NCI-H1694 (cell line): ENCODE measurements around the gene LSMEM2.
"Not testable (repeated sequence)": the region's sequence is repeated elsewhere in the genome, so short reads cannot be mapped to it uniquely, and the experiment has no call there.

Source experiments
- DNase-seq: peaks from one replicate; lab custom pipeline; 2025; lab: John Stamatoyannopoulos, UW

Gene LSMEM2

DNA sequence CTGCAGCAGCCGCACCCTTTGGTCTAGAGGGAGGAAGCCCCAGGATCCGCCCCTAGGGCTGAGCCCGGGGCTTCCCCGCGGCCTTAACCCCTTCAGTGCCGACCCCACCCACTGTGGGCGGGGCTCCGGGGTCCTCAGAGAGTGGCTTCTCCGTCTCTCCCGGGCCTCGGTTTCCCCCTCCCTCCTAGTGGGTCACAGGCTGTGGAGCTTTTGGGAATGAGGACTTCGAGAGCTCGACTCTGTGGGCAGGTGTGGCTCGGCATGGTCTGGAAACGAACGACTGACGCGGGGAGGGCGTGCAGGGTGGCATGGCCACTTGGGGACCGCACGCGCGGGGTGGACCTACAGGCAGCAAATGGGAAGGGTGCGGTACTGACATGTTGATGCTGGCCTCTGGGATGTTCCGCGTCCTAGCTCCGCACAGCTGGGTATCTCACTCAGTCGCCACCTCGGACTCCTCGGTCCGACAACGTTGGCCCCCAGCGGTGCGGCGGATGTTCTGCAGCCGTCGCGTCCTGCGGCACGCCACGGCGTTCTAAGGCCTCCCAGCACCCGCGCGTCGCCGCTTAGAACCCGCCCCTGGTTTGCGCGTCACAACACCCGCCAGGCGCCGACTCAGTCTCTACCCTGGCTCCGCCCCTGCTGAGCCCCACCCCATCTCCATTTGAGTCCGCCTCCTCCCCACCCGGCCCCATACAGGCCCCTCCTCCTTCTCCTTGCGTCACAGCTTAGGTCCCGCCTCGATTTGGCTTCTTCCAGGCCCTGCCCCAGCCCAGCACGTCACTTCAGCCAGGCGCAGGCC lies 20.1 kb downstream of the LSMEM2 start, which contains the start of the genes HYAL3 and NAA80:
HYAL3 (minus strand) TSS at position 570 of the 802 bp plus-strand sequence. CDS start 3,803 bp downstream, outside the sequence.
NAA80 (minus strand) TSS at position 570 of the 802 bp plus-strand sequence. CDS start 1,942 bp downstream, outside the sequence.
- DNase-seq = peak; percentile 86

DNA sequence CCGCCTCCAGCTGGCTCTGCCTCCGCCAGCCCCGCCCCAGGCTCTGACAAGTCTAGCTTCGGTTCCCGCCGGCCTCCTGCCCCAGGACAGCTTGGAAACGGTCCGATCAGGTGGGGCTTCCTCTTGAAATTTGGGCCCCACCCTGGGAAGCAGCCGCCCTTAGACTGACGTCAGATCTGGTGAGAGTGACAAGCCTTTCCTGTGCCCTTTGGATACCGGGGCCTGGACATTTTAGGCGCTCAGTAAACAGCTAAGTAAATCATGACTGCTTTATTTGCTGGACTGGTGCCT lies 20.7 kb downstream of the LSMEM2 start:
- DNase-seq = no peak

DNA sequence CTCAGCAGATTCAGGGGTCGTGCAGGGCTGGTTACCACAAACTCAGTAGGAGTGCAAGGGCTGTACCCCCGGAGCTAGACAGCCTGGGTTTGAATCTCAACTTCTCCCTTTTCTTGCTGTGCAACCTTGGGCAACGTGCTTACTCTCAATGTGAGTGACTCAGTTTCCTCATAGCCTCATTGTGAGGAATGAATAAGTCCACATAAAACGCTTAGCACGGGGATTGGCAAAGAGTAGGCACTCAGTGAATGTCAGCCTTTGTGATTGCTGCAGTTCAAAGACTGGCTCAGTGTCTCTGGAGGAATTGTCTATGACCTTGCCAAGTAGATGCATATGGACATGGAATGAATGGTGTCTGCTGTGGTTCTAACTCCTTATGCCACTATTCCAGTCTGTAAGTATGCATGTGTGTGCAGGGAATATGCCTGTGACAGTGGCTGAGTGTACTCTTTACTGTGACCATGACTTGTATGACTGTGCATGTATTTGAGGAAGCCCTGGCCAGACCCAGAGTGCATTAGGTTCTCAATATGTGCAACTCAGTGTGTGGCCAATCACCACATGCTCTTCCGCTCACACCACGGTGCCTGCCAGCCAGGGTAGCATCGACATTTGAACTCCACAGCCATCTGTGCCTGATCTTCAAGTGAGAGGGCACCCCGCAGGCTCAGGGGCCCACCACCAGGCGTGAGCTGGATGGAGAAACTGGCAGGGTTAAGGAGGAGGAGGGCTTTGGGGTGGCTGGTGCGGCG lies 21.2 kb downstream of the LSMEM2 start:
- DNase-seq = no peak

DNA sequence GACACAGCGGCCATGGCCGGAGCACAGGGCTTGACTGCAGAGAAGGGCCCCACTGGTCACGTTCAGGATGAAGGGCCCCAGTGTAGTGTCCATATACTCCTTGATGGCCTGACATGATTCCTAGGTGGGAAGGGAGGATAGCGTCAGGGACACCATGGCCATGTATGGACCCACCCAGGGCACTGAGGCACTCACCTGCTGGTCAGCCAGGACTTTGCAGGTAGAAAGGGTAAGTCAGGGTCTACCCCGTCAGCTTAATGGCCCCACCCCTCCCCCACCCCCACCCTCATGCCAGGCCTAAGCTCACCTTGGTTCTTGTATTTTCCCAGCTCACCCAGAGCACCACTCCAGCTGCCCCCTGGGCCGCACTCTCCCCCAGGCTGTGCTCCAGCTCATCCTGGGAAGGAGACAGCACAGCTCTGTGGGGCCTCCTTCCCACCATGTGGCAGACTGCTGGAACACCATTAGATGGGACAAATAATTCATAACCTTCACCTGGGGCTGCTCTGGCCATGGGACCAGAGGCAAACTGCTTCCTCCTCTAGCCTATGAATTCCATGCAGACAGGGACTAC lies 21.9 kb downstream of the LSMEM2 start:
- DNase-seq = no peak

DNA sequence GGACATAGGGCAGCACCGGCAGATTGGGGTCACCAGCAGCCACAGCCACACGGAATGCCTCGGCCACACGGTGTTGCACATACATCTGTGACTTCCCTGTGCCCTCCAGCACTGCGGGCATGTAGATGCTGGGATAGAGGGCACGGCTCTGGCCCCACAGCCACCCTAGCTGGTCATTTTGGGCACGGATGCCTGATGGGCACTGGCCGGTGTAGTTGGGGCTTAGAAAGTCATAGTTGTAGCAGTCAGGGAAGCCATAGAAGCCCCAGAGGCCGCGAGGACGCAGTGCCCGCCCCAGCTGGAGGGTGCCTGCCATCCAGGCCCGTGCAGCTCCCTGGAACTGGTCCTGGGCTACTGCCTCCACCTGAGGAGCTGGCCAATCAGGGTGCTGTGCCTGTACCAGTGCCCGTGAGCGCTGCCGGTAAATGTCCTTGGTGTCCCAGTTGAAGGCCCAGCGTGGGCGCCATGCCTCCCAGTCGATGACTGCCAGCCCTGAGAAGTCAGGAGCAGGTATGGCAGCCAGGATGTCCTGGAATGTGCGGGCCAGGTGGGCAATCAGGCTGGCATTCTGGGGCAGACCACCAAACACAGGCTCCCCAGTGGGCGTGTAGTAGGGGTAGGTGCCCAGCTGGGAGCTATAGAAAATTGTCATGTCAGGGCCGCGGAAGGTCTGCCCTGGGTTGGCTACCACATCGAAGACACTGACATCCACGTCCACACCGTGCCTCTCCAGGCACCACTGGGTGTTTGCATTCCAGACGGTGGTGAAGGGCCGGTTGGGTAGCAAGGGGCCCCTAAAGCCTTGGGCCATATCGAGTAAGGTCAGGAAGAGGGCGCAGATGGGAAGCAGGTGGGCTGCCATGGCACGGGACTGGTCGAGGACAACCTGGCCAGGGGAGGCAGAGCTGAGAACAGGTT lies 23.5 kb downstream of the LSMEM2 start:
- no peak for DNase-seq

DNA sequence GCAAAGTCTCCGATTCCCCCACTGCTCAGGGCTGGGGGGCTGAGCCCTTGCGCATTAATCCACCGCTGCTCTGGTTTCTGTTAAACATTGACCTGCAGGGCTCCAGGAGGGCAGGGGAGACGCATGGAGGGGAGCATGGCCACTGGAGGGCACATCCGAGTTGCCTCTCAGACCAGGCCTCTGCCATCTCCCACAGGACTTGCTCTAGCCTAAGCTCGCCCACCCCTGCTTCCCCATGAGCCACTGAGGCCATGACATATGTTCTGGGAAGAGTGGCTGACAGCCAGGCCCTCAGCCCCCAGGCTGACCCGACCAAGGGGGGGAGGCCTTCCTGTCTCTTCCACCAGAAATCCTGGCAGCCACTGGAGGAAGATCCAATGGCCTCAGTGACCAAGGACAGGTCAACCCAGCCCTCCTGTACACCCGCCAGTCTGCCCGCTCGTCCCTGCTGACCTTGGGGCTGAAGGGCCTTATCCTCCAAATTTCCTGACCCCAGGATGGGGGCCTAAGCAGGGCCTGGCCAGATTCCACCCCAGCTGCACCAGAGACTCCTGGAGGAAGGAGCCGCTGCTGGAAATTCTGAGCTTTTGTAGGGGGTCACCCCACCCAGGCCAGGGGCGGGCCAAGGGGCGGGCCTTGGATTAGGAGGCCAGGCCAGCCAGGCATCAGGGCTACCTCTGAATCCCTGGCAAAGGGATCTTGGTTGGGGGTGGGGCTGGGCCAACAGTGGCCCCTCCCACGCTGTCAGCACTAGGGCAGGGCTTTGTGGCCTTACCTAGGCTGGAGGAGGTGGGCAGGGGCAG lies 24.3 kb downstream of the LSMEM2 start, which contains the start of gene HYAL1:
HYAL1 (minus strand) TSS at position 562 of the 803 bp plus-strand sequence. CDS start 618 bp downstream, outside the sequence.
- no peak for DNase-seq

DNA sequence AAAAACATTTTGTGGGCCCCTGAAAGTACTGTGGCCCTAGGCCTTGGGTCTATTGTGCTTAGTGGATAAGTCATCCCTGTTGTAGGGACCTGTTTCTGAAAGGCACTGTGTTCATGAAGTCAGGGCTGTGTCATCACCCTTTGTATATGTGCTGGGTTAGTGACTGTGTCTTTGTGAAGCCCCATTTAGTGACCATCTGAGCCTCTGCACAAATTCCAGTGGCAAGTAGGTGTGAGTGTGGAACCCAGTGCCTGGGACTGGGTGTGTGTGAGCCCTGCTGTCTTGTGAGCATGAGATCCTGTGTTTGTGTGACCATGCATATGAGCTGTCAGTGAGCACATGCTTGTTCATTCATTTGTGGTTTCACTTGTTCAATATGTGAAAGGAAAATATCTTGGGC lies 25.7 kb downstream of the LSMEM2 start:
- DNase-seq = no peak

DNA sequence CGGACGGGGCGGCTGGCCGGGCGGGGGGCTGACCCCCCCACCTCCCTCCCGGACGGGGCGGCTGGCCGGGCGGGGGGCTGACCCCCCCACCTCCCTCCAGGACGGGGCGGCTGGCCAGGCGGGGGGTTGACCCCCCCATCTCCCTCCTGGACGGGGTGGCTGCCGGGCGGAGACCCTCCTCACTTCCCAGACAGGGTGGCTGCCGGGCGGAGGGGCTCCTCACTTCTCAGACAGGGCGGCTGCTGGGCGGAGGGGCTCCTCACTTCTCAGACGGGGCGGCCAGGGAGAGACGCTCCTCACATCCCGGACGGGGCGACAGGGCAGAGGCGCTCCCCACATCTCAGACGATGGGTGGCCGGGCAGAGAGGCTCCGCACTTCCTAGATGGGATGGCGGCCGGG lies 33.2 kb downstream of the LSMEM2 start:
- not testable (repeated sequence) for DNase-seq

DNA sequence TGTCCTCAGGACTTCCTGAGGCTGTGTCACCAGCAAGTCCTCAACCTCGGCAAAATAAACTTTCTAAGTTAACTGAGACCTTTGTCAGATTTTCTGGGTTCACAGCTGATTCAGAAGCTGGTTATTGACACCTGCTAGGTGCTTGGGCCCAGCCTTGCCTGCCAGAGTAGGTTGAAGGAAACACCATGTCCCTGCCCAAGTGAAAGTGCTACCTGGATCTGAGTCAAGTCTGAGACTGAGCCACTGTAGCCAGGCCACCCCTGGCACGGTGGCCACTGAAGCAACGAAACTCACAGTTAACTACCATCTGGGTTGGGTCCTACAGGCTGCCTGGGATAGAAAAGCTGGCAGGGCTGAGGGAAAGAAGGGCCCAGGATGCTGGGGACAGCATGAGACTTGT lies 35.5 kb downstream of the LSMEM2 start:
- no peak for DNase-seq

DNA sequence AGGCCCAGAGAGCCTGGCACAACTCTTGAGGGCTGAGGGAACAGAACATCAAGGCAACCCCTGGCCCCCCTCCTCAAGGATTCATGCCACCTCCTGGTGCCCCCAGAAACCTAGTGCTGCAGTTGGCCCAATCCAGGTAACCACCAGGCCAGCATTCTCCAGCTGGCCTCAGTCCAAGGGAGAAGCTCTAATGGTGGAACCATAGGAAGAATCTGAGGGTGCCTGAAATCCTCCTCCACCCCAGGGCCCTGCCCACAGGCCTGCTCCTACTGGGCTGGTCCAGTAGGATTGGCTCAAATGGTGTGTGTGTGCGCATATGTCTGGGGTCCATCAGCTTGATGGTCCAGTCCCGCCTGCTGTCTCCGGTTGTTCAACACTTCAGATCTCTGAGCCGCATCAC lies 35.9 kb downstream of the LSMEM2 start:
- no peak for DNase-seq

DNA sequence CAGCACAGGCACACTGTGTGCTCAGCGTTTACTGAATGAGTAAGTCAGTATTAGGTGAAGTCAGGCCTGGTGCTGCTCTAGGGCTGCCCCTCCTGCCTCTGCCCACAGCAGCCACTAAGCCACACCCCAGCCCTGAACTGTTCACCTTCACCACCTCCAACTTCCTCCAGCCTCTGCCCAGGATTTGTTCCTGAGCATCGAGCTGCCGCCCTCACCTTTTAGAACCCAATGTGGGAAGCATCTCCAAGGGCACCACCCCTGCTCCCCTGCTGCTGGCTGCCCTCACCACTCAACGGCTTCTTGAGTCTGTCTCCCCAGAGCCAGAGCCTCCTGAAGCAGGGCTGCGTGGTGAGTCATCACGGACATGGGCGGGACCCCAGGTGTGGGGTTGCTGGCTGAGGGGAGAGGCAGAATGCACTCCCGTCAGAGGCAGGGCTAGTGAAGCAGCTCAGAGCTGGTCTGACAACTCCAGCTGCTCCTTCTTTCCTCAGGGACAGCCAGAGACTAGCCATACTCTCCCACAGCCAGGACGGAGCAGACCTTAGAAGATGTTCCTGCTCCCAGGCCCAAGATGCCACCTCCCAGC lies 37.9 kb downstream of the LSMEM2 start:
- DNase-seq = no peak

DNA sequence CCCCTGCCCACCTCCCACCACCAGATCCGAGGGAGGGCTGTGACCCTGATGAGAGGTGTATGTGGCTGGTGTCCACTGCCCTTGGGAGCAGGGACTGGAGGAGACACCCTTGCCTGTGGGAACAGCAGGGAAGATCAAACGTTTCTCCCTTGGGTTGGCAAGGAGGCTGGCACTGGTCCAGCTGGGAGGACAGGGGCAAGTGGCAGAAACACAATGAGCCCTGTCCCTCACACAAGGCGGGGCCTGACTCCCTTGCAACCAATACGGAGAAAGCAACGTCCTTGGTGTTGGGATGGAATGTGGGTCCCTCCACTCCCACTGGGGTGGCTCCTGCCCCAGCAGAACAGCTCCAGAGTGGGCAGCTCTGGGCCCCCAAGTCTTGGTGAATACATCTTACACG lies 38.4 kb downstream of the LSMEM2 start:
- no peak for DNase-seq

DNA sequence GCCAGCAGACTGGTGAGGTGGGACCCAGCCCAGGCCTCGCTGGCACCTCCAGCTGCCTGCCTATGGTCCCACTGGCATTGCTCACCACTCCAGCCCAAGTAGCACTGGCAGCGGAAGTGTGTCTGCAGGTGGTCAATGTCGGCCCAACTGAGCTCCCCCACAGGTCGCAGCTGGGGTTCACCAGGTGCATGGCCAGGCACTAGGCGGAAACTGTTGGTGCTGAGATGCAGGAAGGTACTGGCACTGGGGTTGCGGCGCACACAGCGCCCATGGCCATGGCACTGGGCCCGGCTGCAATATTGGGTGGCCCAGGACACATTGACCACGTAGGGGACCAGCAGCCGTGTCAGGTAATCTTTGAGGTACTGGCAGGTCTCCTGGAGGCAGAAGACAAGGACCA lies 39.3 kb downstream of the LSMEM2 start:
- DNase-seq = no peak

DNA sequence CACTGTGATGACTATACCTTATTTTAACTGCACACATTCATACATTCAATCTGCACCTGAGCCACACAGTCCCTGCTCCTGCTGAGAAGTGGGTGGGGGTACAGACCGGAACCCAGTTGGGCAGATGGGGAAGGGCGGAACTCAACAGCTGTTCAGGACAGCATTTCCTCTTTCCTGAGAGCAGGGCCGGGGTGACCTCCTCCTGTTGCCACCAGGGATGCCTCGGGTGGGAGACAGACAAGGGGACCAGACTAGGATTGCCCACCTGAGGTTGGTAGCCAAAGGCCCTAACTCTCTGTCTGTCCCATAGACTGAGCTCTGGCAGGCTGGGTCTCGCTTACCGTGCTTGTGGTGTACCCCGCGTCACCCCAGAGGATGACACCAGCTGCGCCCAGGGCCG lies 39.7 kb downstream of the LSMEM2 start:
- no peak for DNase-seq

DNA sequence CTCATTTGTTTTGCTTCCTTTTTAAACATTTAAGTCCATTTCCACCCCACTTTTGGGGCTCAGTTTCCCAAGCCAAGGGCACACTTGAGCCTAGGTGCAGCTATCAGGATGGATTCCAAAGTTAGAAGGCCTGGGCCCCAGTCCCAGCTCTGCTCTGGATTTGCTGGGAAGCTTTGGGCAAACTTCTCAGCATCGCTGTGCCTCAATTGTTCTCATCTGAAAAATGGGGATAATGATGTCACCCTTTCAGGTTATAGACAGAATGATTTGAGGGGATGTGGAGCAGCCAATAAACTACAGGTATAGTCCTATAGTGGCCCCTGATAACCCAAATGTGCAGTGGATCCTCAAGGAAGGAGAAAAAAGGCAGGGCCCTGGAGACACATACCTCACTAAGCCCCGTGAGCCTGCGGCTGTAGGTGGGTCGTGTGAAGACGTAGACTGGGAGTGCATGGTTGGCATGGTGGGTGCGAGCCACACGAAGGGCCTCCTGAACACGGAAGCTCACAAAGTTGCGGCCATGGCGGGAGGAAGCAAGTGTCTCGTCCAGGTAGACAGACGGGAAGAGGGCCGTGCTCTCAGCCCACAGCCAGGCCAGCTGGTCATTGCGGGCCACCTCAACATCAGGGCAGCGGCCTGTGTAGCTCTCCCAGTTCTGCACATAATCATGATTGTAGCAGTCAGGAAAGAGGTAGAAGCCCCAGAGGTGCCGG lies 40.5 kb downstream of the LSMEM2 start:
- no peak for DNase-seq

DNA sequence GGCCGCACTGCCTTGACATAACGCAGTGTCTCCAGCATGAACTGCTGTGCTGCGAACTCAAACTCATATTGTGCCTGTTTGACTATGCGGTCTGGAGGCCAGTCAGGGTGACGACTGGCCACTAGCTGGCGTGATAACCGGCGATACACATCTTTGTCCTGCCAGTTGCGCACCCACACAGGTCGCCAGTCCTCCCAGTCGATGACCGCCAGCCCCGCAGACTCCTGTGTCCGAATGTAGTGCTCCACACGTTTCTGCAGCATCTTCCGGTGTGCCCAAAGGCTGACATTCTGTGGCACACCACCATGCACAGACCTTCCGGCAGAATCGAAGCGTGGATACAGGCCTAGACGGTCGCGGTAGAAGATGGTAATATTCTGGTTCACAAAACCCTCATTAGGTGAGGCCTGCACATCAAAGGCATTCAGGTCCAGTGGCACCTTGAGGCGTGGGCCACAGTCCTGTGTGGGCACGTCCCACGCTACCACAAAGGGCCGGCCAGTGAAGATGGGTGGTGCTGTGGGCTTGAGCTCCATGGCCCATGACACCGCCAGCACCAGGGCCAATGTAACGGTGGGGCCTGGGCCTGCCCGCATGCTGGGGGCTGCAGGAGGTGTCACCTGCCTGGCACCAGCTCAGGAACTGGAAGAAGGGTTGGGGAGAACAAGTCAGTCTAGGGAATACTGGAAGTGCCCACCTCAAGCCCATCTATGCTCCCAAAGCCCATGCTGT lies 41.2 kb downstream of the LSMEM2 start:
- no peak for DNase-seq

DNA sequence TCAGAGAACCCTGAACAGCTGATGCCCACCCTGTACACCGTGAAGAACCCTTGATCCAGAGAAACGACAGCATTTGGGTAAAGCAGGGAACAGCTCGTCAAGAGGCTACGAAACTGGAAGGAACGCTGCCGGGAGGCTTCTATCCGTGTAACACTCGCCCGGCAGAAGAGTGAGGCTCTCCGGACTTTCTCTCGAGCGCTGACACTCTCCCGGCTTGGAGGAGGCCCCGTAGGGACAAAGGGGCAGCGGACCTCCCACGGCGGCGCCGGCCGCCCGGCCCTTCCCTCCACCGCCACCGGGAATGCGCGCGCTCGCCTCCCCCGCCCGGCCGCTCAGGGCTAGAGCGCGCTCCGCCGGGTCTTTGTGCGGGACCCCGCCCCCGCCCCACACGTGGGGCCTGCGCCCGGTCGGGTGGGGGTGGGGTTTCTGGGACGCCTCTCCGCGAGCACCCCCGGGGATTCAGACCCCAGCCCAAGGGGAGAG lies 42.0 kb downstream of the LSMEM2 start:
- no peak for DNase-seq

DNA sequence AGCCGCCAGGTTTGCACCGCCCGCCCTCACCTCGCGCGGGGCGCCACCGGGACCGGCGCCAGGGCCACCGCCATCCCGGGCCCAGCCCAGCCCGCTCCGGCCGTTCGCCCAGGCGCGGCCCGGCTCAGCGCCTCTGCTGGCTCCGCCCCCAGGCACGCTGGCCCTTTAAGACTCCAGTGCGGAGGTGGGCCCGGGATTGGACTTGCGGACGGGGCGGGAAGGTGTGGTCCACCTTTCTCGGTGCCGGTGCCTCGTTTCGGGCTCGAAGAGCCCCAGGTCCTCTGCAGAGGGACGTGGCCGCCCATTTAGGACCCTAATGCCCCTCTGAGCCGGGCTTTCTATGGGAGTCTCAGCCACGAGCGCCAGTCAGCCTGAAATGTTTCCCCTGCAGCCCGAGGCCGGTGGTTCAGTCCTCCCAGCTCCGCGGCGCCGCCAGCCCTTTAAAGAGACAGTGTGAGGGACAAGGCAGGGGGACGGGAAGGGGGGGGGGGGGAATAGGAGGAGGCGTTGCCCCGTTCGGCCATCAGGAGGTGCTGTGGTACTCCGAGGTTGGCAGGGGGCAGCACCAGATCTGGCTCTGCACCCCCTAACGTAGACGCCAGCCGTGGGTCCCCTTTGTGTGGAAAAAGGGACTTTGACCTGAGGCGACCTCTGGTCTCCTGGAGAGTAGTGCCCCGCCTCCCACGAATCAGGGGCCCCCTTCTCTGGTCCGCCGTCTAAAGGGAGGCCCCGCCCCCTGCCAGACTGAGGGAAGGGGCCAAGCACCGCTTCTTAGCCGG lies 42.6 kb downstream of the LSMEM2 start:
- DNase-seq = peak; percentile 9

DNA sequence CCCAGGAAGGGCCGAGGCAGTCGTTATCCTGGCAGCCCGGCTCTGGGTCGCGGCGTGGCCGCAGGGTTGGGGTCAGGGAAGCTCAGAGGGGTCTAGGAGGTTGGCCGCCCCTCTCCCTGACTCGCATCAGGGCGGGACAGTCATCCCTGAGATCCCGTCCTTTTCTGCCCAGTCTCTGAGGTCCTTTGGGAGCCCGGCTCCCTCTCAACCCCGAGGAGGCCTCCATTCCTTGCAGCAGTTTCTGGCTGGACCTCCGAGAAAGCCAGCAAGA lies 43.2 kb downstream of the LSMEM2 start:
- no peak for DNase-seq
